ENCODE measurements around the gene GRIN2A.

The GRIN2A gene

DNA sequence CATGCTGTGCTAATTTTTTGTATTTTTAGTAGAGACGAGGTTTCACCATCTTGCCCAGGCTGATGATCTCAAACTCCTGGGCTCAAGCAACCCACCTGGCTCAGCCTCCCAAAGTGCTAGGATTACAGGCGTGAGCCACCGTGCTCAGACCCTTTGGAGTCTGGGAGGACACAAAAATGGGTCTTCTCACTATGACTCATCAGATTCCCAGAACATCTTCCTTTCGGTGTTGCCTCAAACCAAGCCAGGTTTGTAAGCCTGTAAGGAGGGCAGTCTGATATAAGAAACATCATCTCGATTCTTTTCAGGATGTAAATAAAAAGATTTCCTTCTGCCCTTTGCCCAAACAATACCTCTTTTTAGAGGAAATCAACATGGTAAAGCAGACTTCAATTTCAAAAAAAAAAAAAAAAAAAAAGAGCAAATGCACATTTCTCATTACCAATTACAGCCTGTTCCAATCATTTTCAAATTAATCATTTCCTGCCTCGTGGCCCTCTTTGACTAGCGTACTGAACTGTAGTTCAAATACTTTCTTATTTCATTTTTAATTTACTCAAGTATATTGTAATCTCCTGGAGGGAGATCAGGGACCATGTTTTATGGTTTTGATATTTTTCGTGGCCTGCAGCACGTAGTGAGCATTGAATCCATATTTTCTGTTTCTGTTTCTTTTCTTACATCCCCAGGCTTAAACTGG lies 409.6 kb downstream of the GRIN2A start:
- no peak for DNase-seq (ENCODE audit: low read depth in 3 of 3)

GRCh38 chr16:9766891-9767290 lies 415.3 kb downstream of the GRIN2A start:
- DNase-seq (ENCODE audit: low read depth in 3 of 3), result no peak

GRCh38 chr16:9763505-9763904 lies 418.7 kb downstream of the GRIN2A start:
- DNase-seq (ENCODE audit: low read depth in 3 of 3), result no peak

- no peak for DNase-seq (ENCODE audit: low read depth in 3 of 3)
Measured at GRCh38 chr16:9761870-9762269, 420.4 kb downstream of the GRIN2A start.

GRCh38 chr16:9757687-9758086 lies 424.5 kb downstream of the GRIN2A start:
- no peak for DNase-seq (ENCODE audit: low read depth in 3 of 3)

GRCh38 chr16:9756434-9756833 lies 425.8 kb downstream of the GRIN2A start:
- DNase-seq (ENCODE audit: low read depth in 3 of 3), result no peak

- no peak for DNase-seq (ENCODE audit: low read depth in 3 of 3)
Measured at GRCh38 chr16:9755081-9755480, 427.1 kb downstream of the GRIN2A start.

DNA sequence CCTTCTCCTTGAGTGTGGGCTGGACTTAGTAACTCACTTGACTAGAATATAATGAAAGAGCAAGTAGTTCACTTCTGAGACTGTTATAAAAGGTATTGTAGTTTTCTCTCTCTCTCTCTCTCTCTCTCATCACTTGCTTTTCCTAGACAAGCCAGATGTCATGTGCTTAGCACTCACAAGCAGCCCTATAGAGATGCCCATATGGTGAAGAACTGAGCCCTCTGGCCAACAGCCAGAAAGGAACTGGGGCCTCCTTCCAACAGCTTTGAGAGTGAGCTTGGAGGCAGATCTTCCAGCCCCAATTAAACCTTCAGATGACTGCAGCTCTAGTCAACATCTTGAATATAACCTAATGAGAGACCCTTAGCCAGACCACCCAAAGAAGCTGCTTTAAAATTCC lies 440.5 kb downstream of the GRIN2A start:
- no peak for DNase-seq (ENCODE audit: low read depth in 3 of 3)

DNA sequence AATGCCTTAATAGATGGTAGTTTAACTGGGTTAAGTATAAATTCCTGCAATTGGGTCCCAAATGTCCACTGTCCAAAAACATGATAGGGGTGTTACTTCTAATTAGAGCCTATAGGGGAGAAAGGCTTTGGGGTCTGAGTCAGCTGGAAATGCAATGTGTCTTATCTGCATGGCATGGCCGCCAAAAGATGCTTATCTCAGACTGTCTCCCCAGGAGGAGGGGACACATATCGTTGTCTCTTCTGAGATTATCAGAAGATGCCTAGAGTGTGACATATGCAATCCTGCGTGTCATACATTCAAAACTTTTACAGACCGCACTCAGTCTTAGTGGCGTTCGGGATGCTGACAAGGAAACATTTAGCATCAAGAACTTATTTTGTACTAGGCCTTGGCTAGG lies 442.9 kb downstream of the GRIN2A start:
- DNase-seq (ENCODE audit: low read depth in 3 of 3), result no peak

- DNase-seq (ENCODE audit: low read depth in 3 of 3), result no peak
Measured at GRCh38 chr16:9738690-9739089, 443.5 kb downstream of the GRIN2A start.

DNA sequence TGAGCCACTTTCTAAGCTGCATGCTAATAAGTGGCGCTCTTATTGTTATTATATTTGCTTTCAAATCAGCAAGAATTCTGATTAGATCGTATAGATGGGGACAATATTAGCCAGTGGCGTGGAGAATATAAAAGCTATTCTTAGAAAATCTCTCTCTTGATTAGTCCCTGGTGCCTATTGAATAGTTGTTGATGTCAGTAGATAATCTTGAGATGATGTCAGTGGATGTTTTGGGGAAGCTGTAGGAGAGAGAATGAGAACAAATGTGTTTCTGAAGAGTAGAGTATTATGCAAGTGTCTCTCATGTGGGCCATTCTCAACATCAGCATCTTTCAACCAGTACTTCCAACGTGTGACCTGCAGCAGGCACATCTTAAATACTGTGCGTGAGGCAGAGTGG lies 445.7 kb downstream of the GRIN2A start:
- no peak for DNase-seq (ENCODE audit: low read depth in 3 of 3)

- DNase-seq (ENCODE audit: low read depth in 3 of 3), result no peak
Measured at GRCh38 chr16:9723136-9723535, 459.1 kb downstream of the GRIN2A start.

- no peak for DNase-seq (ENCODE audit: low read depth in 3 of 3)
Measured at GRCh38 chr16:9713907-9714306, 468.3 kb downstream of the GRIN2A start.

DNA sequence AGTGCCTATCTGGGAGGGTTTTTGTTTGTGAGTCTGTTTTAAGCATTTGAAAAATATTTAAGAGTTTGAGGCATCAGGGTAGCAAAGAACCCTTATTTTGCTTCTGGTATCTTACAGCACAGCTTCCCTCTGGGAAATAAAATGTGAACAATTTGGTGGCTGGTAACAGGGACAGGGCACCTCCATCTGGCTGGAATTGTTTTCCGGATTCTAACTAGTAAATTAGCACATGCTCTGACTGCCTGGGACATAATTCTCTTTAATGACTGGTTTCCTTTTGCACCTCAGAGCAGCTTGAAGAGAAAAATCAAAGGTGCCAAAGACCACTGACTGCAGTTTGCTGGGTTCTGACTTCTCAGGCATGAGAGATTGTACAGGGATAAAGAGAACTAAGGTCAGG lies 469.1 kb downstream of the GRIN2A start:
- no peak for DNase-seq (ENCODE audit: low read depth in 3 of 3)

DNA sequence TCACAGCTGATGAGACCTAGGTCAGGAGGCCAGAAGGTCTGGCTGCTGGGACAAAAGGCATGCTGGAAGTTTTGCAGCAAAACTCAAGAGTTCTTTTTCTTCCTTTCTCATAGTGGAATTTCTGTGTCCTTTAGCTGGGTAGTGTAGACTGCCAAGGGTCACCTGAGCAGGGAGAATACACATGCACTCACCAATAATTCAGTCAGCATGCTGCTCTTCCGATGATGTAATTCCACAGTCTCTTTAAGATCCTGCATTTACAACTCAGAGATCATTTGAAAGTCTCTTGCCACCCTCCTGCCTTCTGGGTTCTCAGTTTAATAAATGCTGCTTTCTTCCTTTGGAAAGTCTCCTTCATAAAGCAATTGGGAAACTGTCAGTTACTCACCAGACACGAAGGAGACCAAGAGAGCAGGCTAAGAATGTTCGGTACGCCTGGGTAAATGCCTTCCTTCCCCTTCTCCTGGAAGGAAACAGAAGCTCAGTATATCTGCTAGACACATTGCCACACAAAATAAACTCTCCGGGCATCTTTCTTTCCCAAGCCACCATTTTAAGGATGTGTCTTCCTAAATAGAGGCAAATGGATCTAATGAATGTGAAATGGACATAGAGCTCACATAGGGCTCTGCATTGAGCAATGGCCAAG lies 473.1 kb downstream of the GRIN2A start:
- no peak for DNase-seq (ENCODE audit: low read depth in 3 of 3)

DNA sequence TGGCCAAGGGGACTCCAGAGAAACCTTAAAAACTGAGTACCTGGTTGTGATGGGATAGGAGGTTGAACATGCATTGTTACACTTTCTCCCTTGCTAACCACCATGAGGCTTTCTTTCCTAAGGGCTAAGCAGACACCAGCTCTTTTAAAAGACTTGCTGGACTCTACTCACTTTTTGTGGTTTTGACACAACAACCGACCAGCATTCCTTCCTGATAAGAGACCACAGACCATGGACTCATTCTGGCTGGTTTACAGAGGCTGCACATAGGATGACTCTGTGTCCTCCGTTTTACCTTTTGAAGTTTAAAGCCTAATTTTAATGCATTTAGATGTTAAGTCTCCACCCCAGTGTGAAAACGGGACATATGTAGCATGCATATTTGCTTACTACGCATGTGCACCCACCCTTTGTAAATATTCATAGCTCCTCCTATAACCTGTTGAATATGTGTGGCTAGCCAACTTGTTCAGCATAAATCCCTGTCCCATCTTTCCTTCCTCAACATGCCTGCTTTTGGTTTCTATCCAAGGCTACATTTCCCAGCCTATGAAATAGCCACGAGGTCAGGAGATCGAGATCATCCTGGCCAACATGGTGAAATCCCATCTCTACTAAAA lies 475.9 kb downstream of the GRIN2A start:
- DNase-seq (ENCODE audit: low read depth in 3 of 3), result no peak

DNA sequence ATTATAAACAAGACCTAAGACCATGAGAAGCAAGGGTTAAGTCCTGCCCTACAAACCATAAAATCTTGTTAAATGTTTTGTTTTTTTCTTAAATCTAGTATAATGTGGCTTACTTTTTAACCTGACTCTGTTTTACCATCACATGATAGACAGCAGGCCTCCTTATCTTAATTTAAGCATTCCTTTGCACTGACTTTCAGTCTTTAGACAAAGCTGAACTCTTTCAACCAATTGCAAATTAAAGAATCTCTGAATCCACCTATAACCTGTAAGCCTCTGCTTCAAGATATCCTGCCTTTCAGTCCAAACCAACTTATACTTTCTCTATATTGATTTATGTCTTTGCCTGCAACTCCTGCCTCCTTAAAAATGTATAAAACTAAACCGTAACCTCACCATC lies 478.5 kb downstream of the GRIN2A start:
- no peak for DNase-seq (ENCODE audit: low read depth in 3 of 3)
